ENCODE measurements around the gene NDUFAF4. TPM values are rescaled to one million over a fixed set of nuclear protein-coding genes. Genes with fewer than 3 reads are reported as not detected.

Gene NDUFAF4
- total RNA-seq, 1 experiment from 2014 or later = 44.1 TPM

- intact Hi-C loops (cut with micrococcal nuclease; ENCODE audit: unreplicated experiment) = no loop called here
- no peak for TF ChIP-seq CTCF (IDR thresholded peaks at IDR 0.05; ENCODE audit: insufficient read depth in 1 of 2, low read depth in 1 of 2, low read length in 1 of 2, severe bottlenecking in 1 of 2, unreplicated experiment in 1 of 2)
- Mint-ChIP-seq H3K4me3 (ENCODE audit: unreplicated experiment) (no peak overlapping the region), H3K27me3 (ENCODE audit: insufficient read depth, unreplicated experiment) (peaks cover 20% of the 10 kb centered on the region), H3K27ac (ENCODE audit: unreplicated experiment) (no peak overlapping the region), H3K36me3 (ENCODE audit: insufficient read depth, unreplicated experiment) (no peaks in the 10 kb centered on the region), H3K4me1 (ENCODE audit: low read depth, unreplicated experiment) (no peaks in the 10 kb centered on the region), H3K9me3 (ENCODE audit: unreplicated experiment) (no peaks in the 10 kb centered on the region)
- no TSS peak for BruUV-seq (replicated peaks)
- Histone ChIP-seq H3K4me3 (ENCODE audit: low read depth, low read length) (no peak overlapping the region), H3K9me3 (no peaks in the 10 kb centered on the region; the same call in 1 of the 2 replicates), H3K4me1 (no peaks in the 10 kb centered on the region), H3K27me3 (replicated peaks; ENCODE audit: control insufficient read depth, insufficient read depth, low read length) (no peaks in the 10 kb centered on the region), H3K36me3 (ENCODE audit: control insufficient read depth, insufficient read depth, low read length) (no peaks in the 10 kb centered on the region)
- no peak for DNase-seq
- POLR2A ChIA-PET = no interaction called here
- CTCF ChIA-PET = no interaction called here
These were observed 36.1 kb downstream of the NDUFAF4 start for GRCh38 chr6:96861588-96861987.

GRCh38 chr6:96856856-96857255, 40.8 kb downstream of the NDUFAF4 start:
- Mint-ChIP-seq H3K9me3 (ENCODE audit: unreplicated experiment) (no peaks in the 10 kb centered on the region), H3K36me3 (ENCODE audit: insufficient read depth, unreplicated experiment) (no peaks in the 10 kb centered on the region), H3K4me3 (ENCODE audit: unreplicated experiment) (no peak overlapping the region), H3K27ac (ENCODE audit: unreplicated experiment) (no peak overlapping the region), H3K27me3 (ENCODE audit: insufficient read depth, unreplicated experiment) (peaks cover 15% of the 10 kb centered on the region), H3K4me1 (ENCODE audit: low read depth, unreplicated experiment) (no peaks in the 10 kb centered on the region)
- intact Hi-C loops (cut with micrococcal nuclease; ENCODE audit: unreplicated experiment) = no loop called here
- no peak for DNase-seq
- ChIA-PET POLR2A (no interaction called here), CTCF (no interaction called here)
- H3K9me3 ChIP-seq = no peaks in the 10 kb centered on the region; the same call in 1 of the 2 replicates
- no peaks in the 10 kb centered on the region for H3K36me3 ChIP-seq (ENCODE audit: control insufficient read depth, insufficient read depth, low read length)
- H3K27me3 ChIP-seq (replicated peaks; ENCODE audit: control insufficient read depth, insufficient read depth, low read length) = no peaks in the 10 kb centered on the region
- no TSS peak for BruUV-seq (replicated peaks)
- H3K4me3 ChIP-seq (ENCODE audit: low read depth, low read length) = no peak overlapping the region
- TF ChIP-seq CTCF (IDR thresholded peaks at IDR 0.05; ENCODE audit: insufficient read depth in 1 of 2, low read depth in 1 of 2, low read length in 1 of 2, severe bottlenecking in 1 of 2, unreplicated experiment in 1 of 2) = no peak
- no peaks in the 10 kb centered on the region for H3K4me1 ChIP-seq

DNA sequence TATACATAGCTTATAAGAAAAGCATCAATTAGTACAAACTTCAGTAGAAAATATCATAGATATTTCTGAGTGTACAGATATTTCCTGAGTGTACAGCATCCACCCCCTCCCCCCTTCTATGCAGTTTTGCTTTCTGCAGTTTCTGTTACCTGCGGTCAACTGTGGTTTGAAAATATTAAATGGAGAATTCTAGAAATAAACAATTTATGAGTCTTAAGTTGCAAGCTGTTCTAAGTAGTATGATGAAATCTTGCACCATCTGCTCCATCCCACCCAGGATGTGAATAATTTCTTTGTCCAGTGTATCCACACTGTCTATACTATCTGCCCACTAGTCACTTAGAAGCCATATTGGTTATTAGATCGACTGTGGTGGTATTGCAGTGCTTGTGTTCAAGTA, 44.6 kb downstream of the NDUFAF4 start:
- BruUV-seq (replicated peaks) = no TSS peak
- Histone ChIP-seq H3K27me3 (replicated peaks; ENCODE audit: control insufficient read depth, insufficient read depth, low read length) (no peaks in the 10 kb centered on the region), H3K4me3 (ENCODE audit: low read depth, low read length) (no peak overlapping the region), H3K4me1 (no peaks in the 10 kb centered on the region), H3K36me3 (ENCODE audit: control insufficient read depth, insufficient read depth, low read length) (no peaks in the 10 kb centered on the region), H3K9me3 (no peaks in the 10 kb centered on the region; the same call in none of the 2 replicates)
- H3K4me3 Mint-ChIP-seq (ENCODE audit: unreplicated experiment) = no peak overlapping the region
- H3K27ac Mint-ChIP-seq (ENCODE audit: unreplicated experiment) = no peak overlapping the region
- no peak for TF ChIP-seq CTCF (IDR thresholded peaks at IDR 0.05; ENCODE audit: insufficient read depth in 1 of 2, low read depth in 1 of 2, low read length in 1 of 2, severe bottlenecking in 1 of 2, unreplicated experiment in 1 of 2)
- no peaks in the 10 kb centered on the region for H3K9me3 Mint-ChIP-seq (ENCODE audit: unreplicated experiment)
- POLR2A ChIA-PET = no interaction called here
- CTCF ChIA-PET = no interaction called here
- intact Hi-C loops (cut with micrococcal nuclease; ENCODE audit: unreplicated experiment) = no loop called here
- DNase-seq = no peak
- H3K4me1 Mint-ChIP-seq (ENCODE audit: low read depth, unreplicated experiment) = no peaks in the 10 kb centered on the region
- H3K27me3 Mint-ChIP-seq (ENCODE audit: insufficient read depth, unreplicated experiment) = peaks cover 8% of the 10 kb centered on the region
- no peaks in the 10 kb centered on the region for H3K36me3 Mint-ChIP-seq (ENCODE audit: insufficient read depth, unreplicated experiment)
